Aorta (tissue), 5 donors: ENCODE results near the gene TAC3. TPM values are rescaled to one million over a fixed set of nuclear protein-coding genes. Genes with fewer than 3 reads are reported as not detected.
"Not testable (repeated sequence)": the region's sequence is repeated elsewhere in the genome, so short reads cannot be mapped to it uniquely, and the experiment has no call there.

Experiments used
- ATAC-seq: fragments of 200-7000 bp; cut with Tn5 transposase; one replicate; pipeline ENCODE4 v1.9.1; 2022; ENCODE audit warnings: moderate library complexity; ENCODE audit not compliant: low FRiP score
- DNase-seq, 2 donors: peaks; one replicate each; pipeline ENCODE4 v3.0.0-alpha.2; 2020
- H3K27ac ChIP-seq, 2 donors: one replicate each; pipeline ENCODE4 v1.5.1; 2013; ENCODE audit warnings: low read length in 2 of 2, mild to moderate bottlenecking in 2 of 2, moderate library complexity in 2 of 2, control low read depth in 1 of 2, inconsistent platforms in 1 of 2, low read depth in 1 of 2
- H3K27me3 ChIP-seq, 2 donors: one replicate each; pipeline ENCODE4 v1.6.1; 2013; ENCODE audit warnings: control low read depth in 1 of 2, low read length in 1 of 2, mild to moderate bottlenecking in 1 of 2, moderate library complexity in 1 of 2; ENCODE audit not compliant: insufficient read depth in 2 of 2, control insufficient read depth in 1 of 2
- H3K36me3 ChIP-seq, 2 donors: one replicate each; pipeline ENCODE4 v1.6.1; 2013; ENCODE audit warnings: control low read depth in 1 of 2, low read length in 1 of 2, mild to moderate bottlenecking in 1 of 2; ENCODE audit not compliant: insufficient read depth in 2 of 2, control insufficient read depth in 1 of 2
- H3K4me1 ChIP-seq, 2 donors: one replicate each; pipeline ENCODE4 v1.6.1; 2013; ENCODE audit warnings: low read length in 2 of 2, control low read depth in 1 of 2, mild to moderate bottlenecking in 1 of 2, moderate library complexity in 1 of 2; ENCODE audit not compliant: insufficient read depth in 2 of 2, control insufficient read depth in 1 of 2
- H3K4me3 ChIP-seq, 2 donors: one replicate each; pipeline ENCODE4 v1.5.1; 2013; ENCODE audit warnings: low read length in 2 of 2, control low read depth in 1 of 2, mild to moderate bottlenecking in 1 of 2
- H3K9me3 ChIP-seq: one replicate; pipeline ENCODE4 v1.6.1; 2013; ENCODE audit warnings: mild to moderate bottlenecking, low read length; ENCODE audit not compliant: control insufficient read depth
- WGBS, 2 donors: extraction: QIAGEN DNeasy Blood & Tissue Kit; methylation state at CpG; one replicate each; pipeline ENCODE4 v1.1.7; 2013; 5-methylcytosine and 5-hydroxymethylcytosine counted together
- intact Hi-C, 2 donors: fragments of 100-400 bp; cut with DNase I; formaldehyde crosslinking; loops; one replicate each; pipeline versions ENCODE4 v1.14.2 to v1.15.0; 2022
- polyA plus RNA-seq, 2 donors: library from polyadenylated mRNA; stranded (reverse); fragments of 200-250 nt; gene quantifications; one replicate each; pipeline ENCODE4 v1.2.3, GENCODE V29; 2013
- total RNA-seq, 2 donors: library from RNA; stranded (reverse); fragmentation: NEBNext Ultra II Directional; extraction: Animal tissue kit (Norgen Biotek cat#: 25700); gene quantifications; one replicate each; pipeline ENCODE4 v1.2.1, GENCODE V29; 2021
- donor health status: healthy with polysubstance abuse.
- donor health status: Bipolar disorder and iron deficiency.
- donor health status: DM: no; HTN: no; CAD: no.
- donor health status: DM: no; HTN: no; CAD: no.
- donor health status: DM: yes; HTN: yes; CAD: no.

TAC3 gene
- total and polyA plus RNA-seq, 4 donors: 0.88 TPM; not detected in 3

DNA sequence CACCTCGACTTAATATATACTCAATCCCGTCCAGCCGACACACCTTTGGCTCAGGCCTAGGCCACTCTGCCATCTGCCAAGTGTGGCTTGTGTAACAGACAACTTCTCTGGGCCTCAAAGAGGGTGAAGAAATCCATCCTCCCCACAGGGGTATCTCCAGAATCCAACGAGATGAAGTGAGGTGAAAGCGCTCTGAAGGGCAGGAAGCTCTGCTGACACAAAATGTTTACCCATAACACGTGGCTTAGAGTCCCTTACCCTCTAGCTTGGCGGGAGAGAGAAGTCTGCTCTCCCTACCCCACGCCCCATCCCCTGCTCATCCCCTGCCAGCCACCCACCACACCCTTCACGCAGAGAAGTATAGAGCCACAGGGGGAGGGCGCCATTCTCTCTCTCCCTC, 23.0 kb downstream of the TAC3 start:
- intact Hi-C loops: no loop called here
- H3K9me3 ChIP-seq: no peaks in the 10 kb centered on the region
- no peaks in the 10 kb centered on the region for H3K4me1 ChIP-seq
- H3K4me3 ChIP-seq: no peak overlapping the region
- DNase-seq: no peak
- H3K27me3 ChIP-seq: no peaks in the 10 kb centered on the region
- ATAC-seq: no peak
- H3K36me3 ChIP-seq: peaks cover 0 to 2% of the 10 kb centered on the region in 2 donors
- H3K27ac ChIP-seq: no peak overlapping the region
- WGBS, 2 donors: 72 to 74% methylated on average over 10 of the region's 10 CpGs

DNA sequence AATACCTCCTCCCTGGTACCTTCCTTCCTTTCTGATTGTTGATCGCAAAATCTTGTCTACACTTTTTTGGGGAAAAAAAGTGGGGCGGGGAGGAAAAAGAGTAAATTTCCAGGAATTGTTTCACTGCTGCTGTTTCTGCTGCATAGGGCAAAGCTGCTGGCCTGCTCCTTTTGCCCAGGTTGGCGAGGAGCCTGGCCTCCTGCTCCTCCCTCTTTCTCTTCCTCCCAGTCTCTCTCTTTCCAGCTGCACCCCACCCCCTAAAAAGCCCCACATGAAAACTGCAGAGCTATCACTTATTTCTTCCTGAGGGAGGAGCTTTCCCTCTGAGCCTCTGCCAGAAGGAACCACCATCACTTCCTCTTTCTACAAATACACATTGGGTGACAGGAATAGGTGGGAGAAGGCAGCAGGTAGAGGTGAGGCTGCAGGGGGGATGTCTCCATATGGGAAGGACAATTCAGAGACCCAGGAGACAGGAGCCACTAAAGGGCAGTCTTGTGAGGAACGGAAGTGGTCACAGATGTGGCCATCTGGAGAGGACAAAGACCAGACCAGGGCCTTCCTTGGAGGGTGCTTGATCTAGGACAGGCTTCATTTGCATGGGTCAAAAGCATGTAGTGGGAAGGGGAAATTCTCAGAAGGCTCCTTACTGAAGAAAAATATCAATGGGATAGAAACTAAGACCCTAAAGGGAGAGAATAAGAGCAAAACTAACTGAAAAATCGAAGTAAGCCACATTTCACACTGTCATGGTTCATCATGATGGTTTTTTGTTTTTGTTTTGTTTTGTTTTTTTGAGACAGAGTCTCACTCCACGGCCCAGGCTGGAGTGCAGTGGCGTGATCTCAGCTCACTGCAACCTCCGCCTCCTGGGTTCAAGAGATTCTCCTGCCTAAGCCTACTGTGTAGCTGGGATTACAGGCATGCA, 24.7 kb downstream of the TAC3 start:
- 75 to 76% methylated on average over 8 of the region's 8 CpGs for WGBS, 2 donors
- intact Hi-C loops: no loop called here
- no peaks in the 10 kb centered on the region for H3K9me3 ChIP-seq
- no peaks in the 10 kb centered on the region for H3K27me3 ChIP-seq
- ATAC-seq: peak; percentile 37
- DNase-seq: peak in 1 of 2 donors; percentile 84
- no peak overlapping the region for H3K4me3 ChIP-seq
- no peaks in the 10 kb centered on the region for H3K36me3 ChIP-seq
- no peak overlapping the region for H3K27ac ChIP-seq
- H3K4me1 ChIP-seq: no peaks in the 10 kb centered on the region

DNA sequence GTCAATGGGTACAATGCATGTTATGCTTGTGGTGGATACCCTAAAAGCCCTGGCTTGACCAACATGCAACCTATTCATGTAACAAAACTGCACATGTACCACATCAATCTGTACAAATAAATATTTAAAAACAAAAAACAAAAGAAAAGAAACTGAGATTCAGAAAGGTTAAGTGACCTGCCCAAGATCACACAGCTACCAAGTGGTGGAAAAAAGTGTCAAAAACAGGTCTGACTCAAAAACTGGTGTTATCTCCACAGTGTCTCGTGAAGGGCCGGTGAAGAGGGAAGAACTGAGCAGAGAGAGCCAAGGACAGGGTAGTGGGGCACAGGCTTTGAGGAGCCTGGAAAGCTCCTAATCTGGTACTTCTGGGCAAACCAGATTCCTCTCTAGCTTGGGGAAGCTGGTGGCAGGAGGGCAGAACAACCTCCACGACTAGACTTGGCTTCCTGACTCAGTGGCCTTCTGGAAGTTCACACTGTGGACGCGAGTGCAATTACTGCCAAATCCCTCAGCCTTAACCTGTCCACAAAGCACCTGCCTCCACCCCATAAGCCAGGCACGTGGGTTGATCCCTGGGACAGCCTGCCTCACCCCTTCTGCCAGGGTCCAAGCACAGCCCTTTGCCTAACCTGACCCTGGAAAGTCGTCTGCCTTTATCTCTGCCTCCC, 25.5 kb downstream of the TAC3 start:
- Histone ChIP-seq H3K4me3 (no peak overlapping the region), H3K36me3 (no peaks in the 10 kb centered on the region), H3K27ac (no peak overlapping the region), H3K9me3 (no peaks in the 10 kb centered on the region), H3K27me3 (no peaks in the 10 kb centered on the region), H3K4me1 (no peaks in the 10 kb centered on the region)
- peak; percentile 8 for ATAC-seq
- DNase-seq: no peak
- 73 to 77% methylated on average over 7 of the region's 7 CpGs for WGBS, 2 donors
- intact Hi-C loops: no loop called here

DNA sequence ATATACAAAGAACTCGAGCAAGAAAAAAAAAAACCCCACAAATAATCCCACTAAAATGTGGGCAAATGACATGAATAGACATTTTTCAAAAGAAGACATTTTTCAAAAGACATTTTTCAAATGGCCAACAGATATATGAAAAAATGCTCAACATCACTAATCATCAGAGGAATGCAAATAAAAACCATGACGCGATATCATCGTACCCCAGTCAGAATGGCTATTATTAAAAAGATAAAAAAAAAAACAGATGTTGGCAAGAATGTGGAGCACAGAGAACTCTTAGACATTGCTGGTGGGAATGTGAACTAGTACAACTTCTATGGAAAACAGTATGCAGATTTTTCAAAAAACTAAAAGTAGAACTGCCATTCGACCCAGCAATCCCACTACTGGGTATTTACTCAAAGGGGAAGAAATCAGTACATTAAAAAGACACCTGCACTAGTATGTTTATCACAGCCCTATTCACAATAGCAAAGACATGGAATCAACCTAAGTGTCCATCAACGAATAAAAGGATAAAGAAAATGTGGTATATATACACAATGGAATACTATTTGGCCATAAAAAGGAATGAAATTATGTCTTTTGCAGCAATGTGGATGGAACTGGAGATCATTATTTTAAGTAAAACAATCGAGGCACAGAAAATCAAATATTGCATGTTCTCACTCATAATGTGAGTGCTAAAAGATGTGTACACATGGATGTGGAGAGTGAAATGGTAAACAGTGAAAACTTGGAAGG, 26.3 kb downstream of the TAC3 start:
- H3K36me3 ChIP-seq: no peaks in the 10 kb centered on the region
- DNase-seq: no peak
- no peaks in the 10 kb centered on the region for H3K27me3 ChIP-seq
- WGBS, 2 donors: 40 to 41% methylated on average over 7 of the region's 7 CpGs
- H3K9me3 ChIP-seq: no peaks in the 10 kb centered on the region
- H3K4me3 ChIP-seq: no peak overlapping the region
- no peak for ATAC-seq
- H3K4me1 ChIP-seq: no peaks in the 10 kb centered on the region
- intact Hi-C loops: no loop called here
- H3K27ac ChIP-seq: no peak overlapping the region

DNA sequence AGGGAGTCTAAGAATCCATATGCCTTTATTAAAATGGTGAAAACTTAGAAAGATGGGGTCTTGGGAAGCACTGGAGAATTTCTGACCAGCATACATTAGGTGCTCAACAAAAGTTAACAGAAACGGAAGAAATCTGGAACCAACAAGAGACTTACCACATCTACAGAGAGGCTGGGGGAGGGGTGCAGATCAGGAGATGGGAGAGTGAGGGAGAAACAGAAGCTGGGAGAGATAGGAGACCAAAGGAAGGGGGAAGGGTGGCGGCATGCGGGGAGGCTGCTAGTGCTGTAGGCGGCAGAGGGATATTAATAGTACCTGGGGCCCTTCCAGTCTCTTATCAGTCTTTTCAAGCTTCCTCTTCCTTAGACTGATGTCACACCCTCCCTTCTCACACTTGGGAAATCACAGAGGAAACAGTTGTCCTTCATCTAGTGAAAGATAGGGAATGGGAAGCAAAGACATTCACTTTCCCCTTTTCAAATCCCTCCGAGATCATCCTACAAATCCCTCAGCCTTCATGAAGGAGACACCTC, 28.1 kb downstream of the TAC3 start:
- Histone ChIP-seq H3K9me3 (no peaks in the 10 kb centered on the region), H3K27ac (no peak overlapping the region), H3K4me3 (no peak overlapping the region), H3K4me1 (no peaks in the 10 kb centered on the region), H3K36me3 (no peaks in the 10 kb centered on the region), H3K27me3 (no peaks in the 10 kb centered on the region)
- ATAC-seq: no peak
- 35 to 41% methylated on average over 5 of the region's 5 CpGs for WGBS, 2 donors
- DNase-seq: no peak
- intact Hi-C loops: no loop called here

DNA sequence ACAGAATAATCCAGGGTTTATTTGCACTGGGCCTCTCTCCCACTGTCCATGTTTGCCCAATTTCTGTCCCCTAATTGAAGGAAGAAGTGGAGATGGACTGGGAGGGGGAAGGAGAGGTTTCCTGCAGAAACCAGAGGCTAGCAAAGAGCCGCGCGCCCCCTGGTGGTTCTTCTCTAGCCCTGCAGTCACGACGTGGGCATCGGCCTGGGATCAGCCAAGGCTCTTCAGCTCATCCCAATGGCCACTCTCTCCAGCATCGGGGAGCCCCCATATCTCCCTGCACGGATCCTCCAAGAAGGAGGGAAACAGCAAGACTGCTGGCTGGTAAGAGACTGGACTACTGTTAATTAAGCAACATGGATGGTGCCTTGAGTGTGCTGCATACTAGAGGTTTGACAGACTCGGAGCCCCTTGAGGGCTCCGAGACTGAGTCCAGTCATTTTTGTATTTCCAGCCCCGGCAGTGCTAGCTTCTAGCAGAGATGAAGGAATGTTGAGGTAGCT, 28.7 kb downstream of the TAC3 start:
- peak; percentile 88 to 95 for DNase-seq
- intact Hi-C loops: loop anchor here (1.0 kb wide), 2 partner anchors 228 to 230 kb away; no protein-coding TSS in a partner anchor

DNA sequence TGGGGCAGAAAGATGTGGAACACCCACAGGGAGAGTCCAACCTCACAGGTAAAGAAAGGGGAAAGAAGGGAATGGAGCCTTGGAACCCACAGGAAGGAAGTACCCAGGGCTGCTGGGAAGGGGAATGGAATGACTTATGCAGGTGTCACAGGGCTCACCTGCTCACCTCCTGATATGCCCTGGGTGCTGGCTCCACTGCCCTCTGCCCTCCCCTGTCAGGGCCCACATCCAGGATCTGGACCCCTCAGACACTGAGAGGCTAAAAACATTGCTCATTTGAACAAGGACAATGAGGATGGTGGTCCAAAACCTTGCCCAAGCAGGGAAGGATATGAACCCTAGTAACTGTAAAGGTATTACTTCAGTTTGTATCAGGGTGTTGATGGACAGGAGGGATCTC, 29.3 kb downstream of the TAC3 start:
- Histone ChIP-seq H3K27ac (no peak overlapping the region), H3K4me3 (no peak overlapping the region), H3K36me3 (no peaks in the 10 kb centered on the region), H3K9me3 (no peaks in the 10 kb centered on the region), H3K27me3 (no peaks in the 10 kb centered on the region), H3K4me1 (no peaks in the 10 kb centered on the region)
- ATAC-seq: no peak
- DNase-seq: no peak
- intact Hi-C loops: loop anchor here (1.0 kb wide), 2 partner anchors 228 to 230 kb away; no protein-coding TSS in a partner anchor

More for the DNA sequence above, 28.7 kb downstream of the TAC3 start:
- no peaks in the 10 kb centered on the region for H3K9me3 ChIP-seq
- no peaks in the 10 kb centered on the region for H3K4me1 ChIP-seq
- no peaks in the 10 kb centered on the region for H3K27me3 ChIP-seq
- 21% methylated on average over 11 of the region's 11 CpGs for WGBS, 2 donors
- ATAC-seq: peak; percentile 84
- H3K36me3 ChIP-seq: no peaks in the 10 kb centered on the region
- no peak overlapping the region for H3K27ac ChIP-seq
- no peak overlapping the region for H3K4me3 ChIP-seq

DNA sequence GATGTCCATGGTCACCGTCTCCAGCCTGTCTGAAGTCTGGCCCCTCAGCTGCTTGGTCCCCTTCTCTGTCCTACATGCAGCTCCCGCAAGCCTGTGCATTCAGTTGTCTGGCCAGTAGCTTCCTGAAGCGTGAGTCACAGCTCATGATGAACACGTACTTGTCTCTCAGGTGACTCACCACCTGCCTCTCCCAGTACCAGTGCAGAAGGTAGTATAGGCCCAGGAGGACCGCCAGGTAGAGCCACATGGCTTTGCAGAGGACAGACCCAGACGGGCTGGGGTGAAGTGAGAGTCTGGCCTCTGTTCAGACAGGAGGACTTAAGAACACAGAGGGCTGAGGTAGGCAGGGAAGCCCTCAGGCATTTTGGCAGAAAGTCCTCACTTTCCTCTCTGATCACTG, 30.6 kb downstream of the TAC3 start:
- H3K27ac ChIP-seq, H3K9me3 ChIP-seq, H3K4me3 ChIP-seq, H3K4me1 ChIP-seq, DNase-seq, ATAC-seq, H3K36me3 ChIP-seq, H3K27me3 ChIP-seq, intact Hi-C loops: not testable (repeated sequence)
- 74 to 78% methylated on average over 5 of the region's 6 CpGs for WGBS, 2 donors
